MM.1S (cell line): Measurements from ENCODE around the gene TCF23.

ENCODE experiments used
- EZH2 ChIP-seq: fragments of 300-600 bp; sonication (generic); optimal IDR thresholded peaks from 2 replicates; pipeline ENCODE3; 2017; ENCODE audit warnings: low read depth, mild to moderate bottlenecking, antibody characterized with exemption, low read length, mixed read lengths
- EZH2phosphoT487 ChIP-seq: fragments of 300-600 bp; sonication (generic); IDR thresholded peaks from 2 replicates; pipeline ENCODE4 v1.6.1; 2018; ENCODE audit warnings: antibody characterized with exemption, low read length
- TF ChIP-seq, protein P1 (sequence below): fragments of 300-600 bp; sonication (generic); IDR thresholded peaks from 2 replicates; pipeline ENCODE4 v1.5.1; 2016; ENCODE audit warnings: antibody characterized with exemption, low read length, mixed read lengths

GRCh38 chr2:27117995-27118524 is 30.7 kb upstream of the TCF23 start:
- TF ChIP-seq, protein P1, sequence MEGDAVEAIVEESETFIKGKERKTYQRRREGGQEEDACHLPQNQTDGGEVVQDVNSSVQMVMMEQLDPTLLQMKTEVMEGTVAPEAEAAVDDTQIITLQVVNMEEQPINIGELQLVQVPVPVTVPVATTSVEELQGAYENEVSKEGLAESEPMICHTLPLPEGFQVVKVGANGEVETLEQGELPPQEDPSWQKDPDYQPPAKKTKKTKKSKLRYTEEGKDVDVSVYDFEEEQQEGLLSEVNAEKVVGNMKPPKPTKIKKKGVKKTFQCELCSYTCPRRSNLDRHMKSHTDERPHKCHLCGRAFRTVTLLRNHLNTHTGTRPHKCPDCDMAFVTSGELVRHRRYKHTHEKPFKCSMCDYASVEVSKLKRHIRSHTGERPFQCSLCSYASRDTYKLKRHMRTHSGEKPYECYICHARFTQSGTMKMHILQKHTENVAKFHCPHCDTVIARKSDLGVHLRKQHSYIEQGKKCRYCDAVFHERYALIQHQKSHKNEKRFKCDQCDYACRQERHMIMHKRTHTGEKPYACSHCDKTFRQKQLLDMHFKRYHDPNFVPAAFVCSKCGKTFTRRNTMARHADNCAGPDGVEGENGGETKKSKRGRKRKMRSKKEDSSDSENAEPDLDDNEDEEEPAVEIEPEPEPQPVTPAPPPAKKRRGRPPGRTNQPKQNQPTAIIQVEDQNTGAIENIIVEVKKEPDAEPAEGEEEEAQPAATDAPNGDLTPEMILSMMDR: no peak
- TF ChIP-seq EZH2 (no peak), EZH2phosphoT487 (no peak)
